Fibroblast of lung (primary cell): Measurements from ENCODE around the gene MRTO4. TPM values are rescaled to one million over a fixed set of nuclear protein-coding genes. Genes with fewer than 3 reads are reported as not detected.
A peak's percentile ranks its signal among the peaks of the same experiment; 100 is the strongest.

Experiments
- DNase-seq, 2 donors: peaks; one replicate each; pipeline versions ENCODE4 v3.0.0 to v3.0.0-alpha.2; 2010; ENCODE audit warnings: low read depth in 2 of 2
- H2AFZ ChIP-seq: 2 replicates; pipeline ENCODE4 v1.5.1; 2012; ENCODE audit warnings: low read length, control low read depth, inconsistent platforms
- H3K27ac ChIP-seq: 2 replicates; pipeline ENCODE4 v1.5.1; 2011; ENCODE audit warnings: low read length, control low read depth; ENCODE audit not compliant: insufficient read depth
- H3K27me3 ChIP-seq: 2 replicates; pipeline ENCODE4 v1.5.1; 2011; ENCODE audit warnings: mild to moderate bottlenecking, low read length; ENCODE audit not compliant: control insufficient read depth, insufficient read depth
- H3K36me3 ChIP-seq: 2 replicates; pipeline ENCODE4 v1.5.1; 2011; ENCODE audit warnings: low read length; ENCODE audit not compliant: control insufficient read depth, insufficient read depth
- H3K4me1 ChIP-seq: 2 replicates; pipeline ENCODE4 v1.5.1; 2011; ENCODE audit warnings: low read length; ENCODE audit not compliant: control insufficient read depth, insufficient read depth; ENCODE audit errors: extremely low read depth
- H3K4me2 ChIP-seq: 2 replicates; pipeline ENCODE4 v1.5.1; 2011; ENCODE audit warnings: low read length, control low read depth; ENCODE audit not compliant: insufficient read depth; ENCODE audit errors: extremely low read depth
- H3K4me3 ChIP-seq, 4 experiments: fragments of 200-600 bp in 1 of 4; sonication (generic) in 1 of 4; replicated peaks in 1 of 4; 2 replicates each; pipeline ENCODE4 v1.5.1; 2011 to 2016; ENCODE audit warnings: low read length in 4 of 4, low read depth in 3 of 4, mild to moderate bottlenecking in 3 of 4, control low read depth in 2 of 4, inconsistent platforms in 1 of 4, mixed read lengths in 1 of 4; ENCODE audit not compliant: insufficient read depth in 1 of 4; ENCODE audit errors: control extremely low read depth in 1 of 4
- H3K79me2 ChIP-seq: 2 replicates; pipeline ENCODE4 v1.5.1; 2012; ENCODE audit warnings: mild to moderate bottlenecking, low read length, inconsistent platforms; ENCODE audit not compliant: control insufficient read depth, insufficient read depth
- H3K9ac ChIP-seq: 2 replicates; pipeline ENCODE4 v1.5.1; 2011; ENCODE audit warnings: mild to moderate bottlenecking, low read length, control low read depth; ENCODE audit not compliant: insufficient read depth
- H3K9me3 ChIP-seq: 2 replicates; pipeline ENCODE4 v1.5.1; 2012; ENCODE audit warnings: low read depth, low read length; ENCODE audit not compliant: control insufficient read depth, insufficient read depth
- H4K20me1 ChIP-seq: 2 replicates; pipeline ENCODE4 v1.5.1; 2011; ENCODE audit warnings: low read length; ENCODE audit not compliant: control insufficient read depth, insufficient read depth; ENCODE audit errors: extremely low read depth
- EZH2 ChIP-seq: IDR thresholded peaks from 2 replicates; pipeline ENCODE4 v1.5.1; 2012; ENCODE audit warnings: low read length, control low read depth, mild to moderate bottlenecking; ENCODE audit errors: missing control alignments
- polyA minus RNA-seq: library from RNA; depleted of rRNA, polyadenylated mRNA; stranded (reverse); fragments of >200 nt; gene quantifications from 2 replicates; pipeline ENCODE4 v1.2.3, GENCODE V29; 2011; ENCODE audit warnings: low replicate concordance
- polyA plus RNA-seq, 2 donors: library from polyadenylated mRNA; depleted of rRNA in 1 of 2; stranded (reverse) in 1 of 2; unstranded in 1 of 2; fragments of >200 nt; gene quantifications; 2 replicates each; pipeline ENCODE4 v1.2.1, GENCODE V29; 2011 to 2012; ENCODE audit warnings: missing spikeins in 1 of 2
- total RNA-seq: library from RNA; depleted of rRNA; stranded (reverse); fragments of >200 nt; gene quantifications from 2 replicates; pipeline ENCODE4 v1.2.1, GENCODE V29; 2014
- TF ChIP-seq, protein P1 (sequence below), 2 donors: IDR thresholded peaks in 1 of 2; conservative IDR thresholded peaks in 1 of 2; 1 replicate in 1 of 2; 2 replicates in 1 of 2; pipeline ENCODE4 v1.5.1; 2011 to 2012; ENCODE audit warnings: low read length in 2 of 2, control low read depth in 1 of 2, inconsistent platforms in 1 of 2, low read depth in 1 of 2, mild to moderate bottlenecking in 1 of 2

Gene MRTO4
- total RNA-seq = 12.6 and 16.4 TPM in 2 replicates
- 28.6 and 53.3 TPM in 2 replicates for polyA plus RNA-seq
- 26.2 and 44.1 TPM in 2 replicates for polyA plus RNA-seq (2012)
- polyA minus RNA-seq = 5.2 and 21.3 TPM in 2 replicates

DNA sequence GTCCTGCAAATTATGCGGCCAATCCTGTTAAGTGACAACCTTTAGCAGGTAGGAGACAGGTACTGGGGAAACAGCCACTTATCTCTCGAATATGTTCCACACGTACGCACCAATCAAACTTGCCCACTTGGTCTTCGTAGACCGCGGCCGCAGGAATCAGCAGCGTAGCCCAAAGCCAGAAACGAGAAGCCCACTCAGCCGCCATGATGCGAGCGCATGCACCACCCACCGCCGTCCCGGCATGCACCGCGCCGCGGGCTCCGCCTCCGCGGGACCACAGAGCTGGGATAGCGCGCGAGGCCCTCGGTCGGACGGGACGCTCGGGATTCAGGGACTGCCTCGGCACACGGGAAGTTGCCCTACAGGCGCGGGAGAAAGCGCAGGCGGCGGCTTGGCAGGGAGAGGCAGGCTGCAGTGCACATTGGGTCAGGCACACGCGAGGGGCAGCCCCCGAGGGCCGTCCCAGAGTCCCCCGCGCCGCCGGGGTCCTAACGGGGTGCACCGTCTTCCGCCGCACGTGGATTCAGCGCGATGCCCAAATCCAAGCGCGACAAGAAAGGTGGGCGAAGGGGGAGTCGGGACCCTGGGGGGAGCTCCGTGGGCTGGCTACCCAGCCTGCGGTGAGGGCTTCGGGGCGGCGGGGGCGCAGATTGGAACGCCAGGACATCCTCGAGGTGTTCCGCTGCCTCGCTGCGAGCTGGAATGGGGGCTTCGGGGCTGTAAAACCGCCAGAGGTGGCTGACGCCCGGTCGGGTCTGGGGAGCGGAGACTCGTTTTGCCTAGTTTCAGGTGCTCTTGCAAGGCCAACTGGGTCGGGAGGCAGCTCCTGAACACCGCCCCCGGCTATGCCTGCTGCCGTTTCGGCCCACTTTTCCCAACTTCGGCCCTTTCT lies at the start of gene MRTO4, which contains the start of gene EMC1:
Gene MRTO4 (plus strand): TSS at position 501 of the 892 bp plus-strand sequence. CDS start 31 bp downstream, at position 532.
Gene EMC1 (minus strand): TSS at position 220 of the 892 bp plus-strand sequence. CDS start 15 bp downstream, at position 205.
- TF ChIP-seq, protein P1, sequence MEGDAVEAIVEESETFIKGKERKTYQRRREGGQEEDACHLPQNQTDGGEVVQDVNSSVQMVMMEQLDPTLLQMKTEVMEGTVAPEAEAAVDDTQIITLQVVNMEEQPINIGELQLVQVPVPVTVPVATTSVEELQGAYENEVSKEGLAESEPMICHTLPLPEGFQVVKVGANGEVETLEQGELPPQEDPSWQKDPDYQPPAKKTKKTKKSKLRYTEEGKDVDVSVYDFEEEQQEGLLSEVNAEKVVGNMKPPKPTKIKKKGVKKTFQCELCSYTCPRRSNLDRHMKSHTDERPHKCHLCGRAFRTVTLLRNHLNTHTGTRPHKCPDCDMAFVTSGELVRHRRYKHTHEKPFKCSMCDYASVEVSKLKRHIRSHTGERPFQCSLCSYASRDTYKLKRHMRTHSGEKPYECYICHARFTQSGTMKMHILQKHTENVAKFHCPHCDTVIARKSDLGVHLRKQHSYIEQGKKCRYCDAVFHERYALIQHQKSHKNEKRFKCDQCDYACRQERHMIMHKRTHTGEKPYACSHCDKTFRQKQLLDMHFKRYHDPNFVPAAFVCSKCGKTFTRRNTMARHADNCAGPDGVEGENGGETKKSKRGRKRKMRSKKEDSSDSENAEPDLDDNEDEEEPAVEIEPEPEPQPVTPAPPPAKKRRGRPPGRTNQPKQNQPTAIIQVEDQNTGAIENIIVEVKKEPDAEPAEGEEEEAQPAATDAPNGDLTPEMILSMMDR (conservative IDR thresholded peaks at IDR 0.05 in 1 of 2, IDR thresholded peaks at IDR 0.05 in 1 of 2; ENCODE audit: low read depth in 1 of 2, low read length in 2 of 2) = no peak
- TF ChIP-seq EZH2 = no peak
- H3K4me1 ChIP-seq = peaks cover 6% of the 10 kb centered on the region
- no peaks in the 10 kb centered on the region for H3K27me3 ChIP-seq
- H3K36me3 ChIP-seq = no peaks in the 10 kb centered on the region
- DNase-seq = peak; percentile 74 to 75
- H3K9ac ChIP-seq = peak within 1 kb of the TSS; percentile 94
- H3K79me2 ChIP-seq = peaks cover 77% of the 10 kb centered on the region
- peak within 1 kb of the TSS; percentile 72 for H3K4me2 ChIP-seq
- no peaks in the 10 kb centered on the region for H3K9me3 ChIP-seq
- no peaks in the 10 kb centered on the region for H4K20me1 ChIP-seq
- peak within 1 kb of the TSS; percentile 72 to 99 (median 84) for H3K4me3 ChIP-seq
- peak within 1 kb of the TSS; percentile 87 for H3K27ac ChIP-seq
- peak within 1 kb of the TSS; percentile 91 for H2AFZ ChIP-seq

DNA sequence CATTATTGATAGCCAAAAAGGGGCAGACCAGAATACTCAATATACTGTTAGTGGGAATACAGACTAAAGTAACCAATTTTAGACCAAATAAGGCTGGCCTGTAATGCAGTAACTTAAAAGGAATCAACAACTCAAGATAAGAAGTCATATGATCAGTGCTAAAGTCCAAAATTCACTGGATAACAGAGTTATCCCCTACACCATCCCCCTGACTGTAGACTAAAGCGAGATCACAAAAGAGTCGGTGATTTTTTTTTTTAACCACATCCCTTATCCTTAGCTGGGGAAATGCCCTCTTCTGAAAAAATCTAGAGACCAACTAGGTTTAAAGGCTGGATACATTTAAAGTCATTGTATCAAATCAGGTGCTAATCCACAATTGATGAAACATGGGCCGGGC lies 49.2 kb upstream of the MRTO4 start:
- H3K4me3 ChIP-seq = no peak overlapping the region
- TF ChIP-seq, protein P1 (conservative IDR thresholded peaks at IDR 0.05 in 1 of 2, IDR thresholded peaks at IDR 0.05 in 1 of 2; ENCODE audit: low read depth in 1 of 2, low read length in 2 of 2) = no peak
- TF ChIP-seq EZH2 = no peak
- H2AFZ ChIP-seq = no peak overlapping the region
- peak in 1 of 2 donors; percentile 23 for DNase-seq
- H3K4me1 ChIP-seq = peaks cover 5% of the 10 kb centered on the region
- no peak overlapping the region for H3K27ac ChIP-seq
- no peaks in the 10 kb centered on the region for H3K9me3 ChIP-seq
- H3K79me2 ChIP-seq = peaks cover 87% of the 10 kb centered on the region
- H3K9ac ChIP-seq = no peak overlapping the region
- peaks cover 9% of the 10 kb centered on the region for H3K36me3 ChIP-seq
- peaks cover 3% of the 10 kb centered on the region for H4K20me1 ChIP-seq
- no peaks in the 10 kb centered on the region for H3K27me3 ChIP-seq
- no peak overlapping the region for H3K4me2 ChIP-seq

DNA sequence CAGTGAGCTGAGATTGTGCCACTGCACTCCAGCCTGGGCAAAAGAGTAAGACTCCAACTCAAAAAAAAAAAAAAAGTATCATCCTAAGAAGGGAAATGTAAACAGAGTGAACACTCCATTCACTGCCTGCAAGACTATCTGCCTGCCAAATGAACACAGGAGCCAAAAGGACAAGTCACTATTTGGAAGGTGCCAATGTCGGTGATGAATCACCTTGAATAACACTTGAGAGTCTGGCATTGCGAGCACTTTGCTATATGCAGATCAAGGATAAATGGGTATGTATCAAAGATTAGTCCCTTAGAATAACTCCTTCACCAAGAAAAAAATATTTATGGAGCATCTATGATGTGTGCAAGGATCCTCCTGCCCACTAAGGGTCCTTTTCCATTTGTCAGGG lies 48.2 kb upstream of the MRTO4 start:
- Histone ChIP-seq H3K9me3 (no peaks in the 10 kb centered on the region), H3K9ac (no peak overlapping the region), H3K4me1 (peaks cover 7% of the 10 kb centered on the region), H3K79me2 (peaks cover 96% of the 10 kb centered on the region), H3K27me3 (no peaks in the 10 kb centered on the region), H3K27ac (no peak overlapping the region), H3K4me3 (no peak overlapping the region), H2AFZ (no peak overlapping the region), H3K4me2 (no peak overlapping the region), H4K20me1 (peaks cover 4% of the 10 kb centered on the region), H3K36me3 (peaks cover 4% of the 10 kb centered on the region)
- peak; percentile 64 to 90 for DNase-seq
- TF ChIP-seq, protein P1 (conservative IDR thresholded peaks at IDR 0.05 in 1 of 2, IDR thresholded peaks at IDR 0.05 in 1 of 2; ENCODE audit: low read depth in 1 of 2, low read length in 2 of 2) = no peak
- TF ChIP-seq EZH2 = no peak
